Uterus (tissue), 4 donors: ENCODE results near the gene ICA1. TPM values are rescaled to one million over a fixed set of nuclear protein-coding genes. Genes with fewer than 3 reads are reported as not detected.

Source experiments
- DNase-seq, 2 donors: peaks; one replicate each; pipeline ENCODE4 v3.0.0-alpha.2; 2019 to 2020
- H3K27ac ChIP-seq, 2 donors: fragments of 200-600 bp; sonication (generic); 1 replicate in 1 of 2; 2 replicates in 1 of 2; pipeline ENCODE4 v1.5.1; 2016 to 2018
- H3K27me3 ChIP-seq, 2 donors: fragments of 200-600 bp; sonication (generic); one replicate each; pipeline ENCODE4 v1.5.1; 2018 to 2019; ENCODE audit warnings: control low read depth in 1 of 2
- H3K36me3 ChIP-seq, 2 donors: fragments of 200-600 bp; sonication (generic); one replicate each; pipeline ENCODE4 v1.5.1; 2019; ENCODE audit warnings: control low read depth in 1 of 2
- H3K4me1 ChIP-seq, 2 donors: fragments of 200-600 bp; sonication (generic); one replicate each; pipeline ENCODE4 v1.5.1; 2018 to 2019; ENCODE audit warnings: control low read depth in 1 of 2
- H3K4me3 ChIP-seq, 2 donors: fragments of 200-600 bp; sonication (generic); 1 replicate in 1 of 2; 2 replicates in 1 of 2; pipeline ENCODE4 v1.5.1; 2018 to 2019; ENCODE audit warnings: mild to moderate bottlenecking in 1 of 2
- H3K9me3 ChIP-seq, 2 donors: fragments of 200-600 bp; sonication (generic); one replicate each; pipeline ENCODE4 v1.5.1; 2019; ENCODE audit warnings: control low read depth in 1 of 2
- POLR2A ChIP-seq, 2 donors: fragments of 450-650 bp; IDR thresholded peaks; one replicate each; pipeline ENCODE4 v1.6.1; 2016; ENCODE audit warnings: antibody characterized with exemption in 2 of 2, mild to moderate bottlenecking in 1 of 2, moderate library complexity in 1 of 2
- intact Hi-C: fragments of 100-400 bp; cut with DNase I; formaldehyde crosslinking; loops from one replicate; pipeline ENCODE4 v1.15.1; 2023; ENCODE audit warnings: low total_unique reads
- total RNA-seq, 4 donors: library from RNA; depleted of rRNA in 3 of 4; stranded (reverse); fragments of >200 nt in 3 of 4; gene quantifications; one replicate each; pipeline versions ENCODE4 v1.1.0 to v1.2.4, GENCODE V29; 2014 to 2023
- TF ChIP-seq, protein P1 (sequence below), 4 experiments: fragments of 200-600 bp in 2 of 4; fragments of 450-650 bp in 2 of 4; sonication (generic) in 2 of 4; IDR thresholded peaks; one replicate each; pipeline ENCODE4 v1.5.1; 2016 to 2019; ENCODE audit warnings: antibody characterized with exemption in 4 of 4, mild to moderate bottlenecking in 2 of 4, moderate library complexity in 1 of 4
- donor health status: DM: yes; HTN: yes; CAD: no.

The ICA1 gene
- total RNA-seq, 4 donors from 2014 or later, result 3.5 to 36.9 (median 28.5) TPM

DNA sequence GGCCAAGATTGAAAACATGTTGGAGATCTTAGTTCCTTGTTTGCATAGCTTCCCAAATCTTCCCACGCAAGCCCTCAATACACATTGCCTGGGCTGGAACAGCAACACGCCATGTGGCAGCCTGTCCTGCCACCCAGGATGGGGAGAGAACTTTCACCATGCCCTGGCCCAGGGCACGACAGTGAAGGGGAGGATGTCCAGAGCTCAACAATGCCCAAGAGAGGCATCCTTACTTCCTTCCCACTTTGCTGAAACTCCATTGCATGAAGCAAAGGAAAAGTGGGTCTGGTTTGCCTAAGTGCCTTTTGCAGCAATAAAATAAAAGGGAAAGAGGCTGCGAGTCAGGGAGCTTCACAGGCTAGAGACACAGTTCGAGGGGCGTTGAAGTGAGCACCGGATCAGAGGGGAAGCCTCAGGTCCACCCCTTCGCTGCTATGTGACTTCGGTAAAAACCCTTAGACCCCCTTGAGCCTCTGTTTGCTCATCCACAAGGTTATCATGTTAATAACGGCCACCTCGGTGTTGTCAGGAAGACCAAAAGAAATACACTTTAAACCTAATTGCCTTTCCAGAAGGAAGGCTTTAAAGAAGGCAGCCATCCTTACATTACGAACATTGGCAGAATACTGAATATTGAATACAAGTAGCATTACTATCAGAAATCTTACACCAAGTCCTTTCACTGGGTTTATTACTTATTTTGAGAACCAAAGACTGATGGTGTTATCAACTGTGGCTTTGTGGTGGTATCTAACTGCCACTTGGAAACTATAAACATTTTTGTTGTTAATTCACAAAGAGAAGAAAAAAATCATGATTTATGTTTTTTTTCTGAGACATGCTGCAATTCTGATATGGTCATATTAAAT is 133.3 kb downstream of the ICA1 start:
- Histone ChIP-seq H3K4me3 (no peak overlapping the region), H3K4me1 (no peaks in the 10 kb centered on the region), H3K36me3 (no peaks in the 10 kb centered on the region), H3K27me3 (no peaks in the 10 kb centered on the region), H3K27ac (no peak overlapping the region), H3K9me3 (no peaks in the 10 kb centered on the region)
- no peak for DNase-seq
- intact Hi-C loops, result no loop called here
- TF ChIP-seq, protein P1, sequence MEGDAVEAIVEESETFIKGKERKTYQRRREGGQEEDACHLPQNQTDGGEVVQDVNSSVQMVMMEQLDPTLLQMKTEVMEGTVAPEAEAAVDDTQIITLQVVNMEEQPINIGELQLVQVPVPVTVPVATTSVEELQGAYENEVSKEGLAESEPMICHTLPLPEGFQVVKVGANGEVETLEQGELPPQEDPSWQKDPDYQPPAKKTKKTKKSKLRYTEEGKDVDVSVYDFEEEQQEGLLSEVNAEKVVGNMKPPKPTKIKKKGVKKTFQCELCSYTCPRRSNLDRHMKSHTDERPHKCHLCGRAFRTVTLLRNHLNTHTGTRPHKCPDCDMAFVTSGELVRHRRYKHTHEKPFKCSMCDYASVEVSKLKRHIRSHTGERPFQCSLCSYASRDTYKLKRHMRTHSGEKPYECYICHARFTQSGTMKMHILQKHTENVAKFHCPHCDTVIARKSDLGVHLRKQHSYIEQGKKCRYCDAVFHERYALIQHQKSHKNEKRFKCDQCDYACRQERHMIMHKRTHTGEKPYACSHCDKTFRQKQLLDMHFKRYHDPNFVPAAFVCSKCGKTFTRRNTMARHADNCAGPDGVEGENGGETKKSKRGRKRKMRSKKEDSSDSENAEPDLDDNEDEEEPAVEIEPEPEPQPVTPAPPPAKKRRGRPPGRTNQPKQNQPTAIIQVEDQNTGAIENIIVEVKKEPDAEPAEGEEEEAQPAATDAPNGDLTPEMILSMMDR (IDR thresholded peaks at IDR 0.05), result no peak
- TF ChIP-seq POLR2A (IDR thresholded peaks at IDR 0.05), result no peak

DNA sequence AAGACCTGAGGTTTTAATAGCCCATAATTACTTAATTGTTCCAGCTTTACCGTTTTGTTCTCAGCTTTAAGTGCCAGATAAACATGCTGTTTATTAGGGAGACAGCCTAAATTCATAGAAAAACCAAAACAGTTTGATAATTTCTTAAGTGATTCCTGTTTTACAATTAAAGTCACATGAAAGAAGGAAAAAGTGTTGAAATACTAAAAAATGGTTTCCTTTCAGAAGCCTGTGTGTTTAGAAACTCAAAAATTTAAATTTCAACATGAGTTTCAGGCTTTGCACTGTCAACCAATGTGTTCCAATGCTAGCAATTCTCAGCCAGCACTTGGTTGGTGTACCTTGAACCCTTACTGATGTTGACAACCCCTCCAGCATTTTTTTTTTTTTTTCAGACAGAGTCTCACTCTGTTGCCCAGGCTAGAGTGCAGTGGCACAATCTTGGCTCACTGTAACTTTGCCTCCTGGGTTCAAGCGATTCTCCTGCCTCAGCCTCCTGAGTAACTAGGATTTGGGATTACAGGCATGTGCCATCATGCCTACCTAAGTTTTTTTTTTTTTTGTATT is 135.3 kb downstream of the ICA1 start:
- Histone ChIP-seq H3K9me3 (no peaks in the 10 kb centered on the region), H3K4me3 (no peak overlapping the region), H3K27ac (no peak overlapping the region), H3K27me3 (no peaks in the 10 kb centered on the region), H3K4me1 (no peaks in the 10 kb centered on the region), H3K36me3 (no peaks in the 10 kb centered on the region)
- intact Hi-C loops, result no loop called here
- no peak for DNase-seq
- TF ChIP-seq, protein P1 (IDR thresholded peaks at IDR 0.05), result no peak
- TF ChIP-seq POLR2A (IDR thresholded peaks at IDR 0.05), result no peak

DNA sequence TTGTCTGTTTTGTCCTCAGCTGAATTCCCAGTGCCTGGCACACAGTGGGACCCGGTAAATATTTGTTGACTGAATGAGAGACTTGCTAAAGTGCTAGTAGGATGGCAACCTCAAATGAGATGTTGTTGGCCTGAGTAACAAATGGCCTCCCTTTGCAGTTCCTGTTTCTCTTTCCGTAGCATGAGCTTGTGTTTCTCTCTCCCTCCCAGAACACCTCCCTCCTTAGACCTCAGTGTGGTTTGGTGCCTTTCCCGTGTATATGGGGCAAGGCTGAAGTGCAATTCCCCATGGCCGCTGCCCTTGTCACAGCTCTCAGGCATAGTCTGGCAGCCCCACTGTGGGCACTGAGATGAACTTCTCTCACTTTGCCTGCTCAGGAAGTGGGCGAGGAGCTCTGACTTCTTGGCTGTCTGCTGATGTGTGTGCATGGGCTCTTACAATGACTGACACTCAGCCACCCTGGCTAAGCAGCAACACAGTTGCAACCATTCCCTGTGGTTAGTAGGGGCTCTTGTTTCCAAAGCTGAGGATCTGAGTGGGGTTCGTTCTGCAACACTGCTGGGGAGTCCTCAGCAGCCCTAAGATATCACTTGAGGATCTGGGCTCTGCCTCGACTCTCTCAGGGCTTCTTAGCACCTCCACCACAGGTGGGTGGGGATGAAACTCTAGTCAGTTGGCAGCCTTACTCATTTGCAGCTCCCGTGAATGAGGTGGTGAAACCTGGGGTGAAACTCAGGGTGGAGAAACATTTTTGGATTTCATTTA is 136.1 kb downstream of the ICA1 start:
- no peak overlapping the region for H3K27ac ChIP-seq
- no peaks in the 10 kb centered on the region for H3K4me1 ChIP-seq
- intact Hi-C loops, result no loop called here
- no peak overlapping the region for H3K4me3 ChIP-seq
- no peaks in the 10 kb centered on the region for H3K9me3 ChIP-seq
- H3K36me3 ChIP-seq, result no peaks in the 10 kb centered on the region
- no peaks in the 10 kb centered on the region for H3K27me3 ChIP-seq
- TF ChIP-seq, protein P1 (IDR thresholded peaks at IDR 0.05), result no peak
- no peak for TF ChIP-seq POLR2A (IDR thresholded peaks at IDR 0.05)
- DNase-seq, result no peak

DNA sequence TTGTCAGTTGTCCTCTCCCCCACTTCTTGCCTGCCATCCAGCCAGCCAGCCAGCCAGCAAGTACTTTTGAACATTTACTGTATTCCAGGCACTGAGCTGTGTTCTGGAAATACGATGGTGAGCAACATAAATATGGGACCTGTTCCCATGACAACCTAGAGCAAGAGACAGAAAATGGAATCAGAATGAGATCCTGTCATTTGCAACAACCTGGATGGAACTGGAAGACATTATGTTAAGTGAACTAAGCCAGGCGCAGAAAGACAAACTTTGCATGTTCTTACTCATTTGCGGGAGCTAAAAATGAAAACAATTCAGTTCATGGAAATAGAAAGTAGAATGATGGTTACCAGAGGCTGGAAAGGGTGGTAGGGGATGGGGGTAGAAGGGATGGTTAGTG is 140.7 kb downstream of the ICA1 start:
- no peak overlapping the region for H3K4me3 ChIP-seq
- no peaks in the 10 kb centered on the region for H3K9me3 ChIP-seq
- no peak for TF ChIP-seq POLR2A (IDR thresholded peaks at IDR 0.05)
- TF ChIP-seq, protein P1 (IDR thresholded peaks at IDR 0.05), result no peak
- no peak for DNase-seq
- H3K36me3 ChIP-seq, result no peaks in the 10 kb centered on the region
- no peak overlapping the region for H3K27ac ChIP-seq
- H3K27me3 ChIP-seq, result no peaks in the 10 kb centered on the region
- H3K4me1 ChIP-seq, result no peaks in the 10 kb centered on the region
- intact Hi-C loops, result no loop called here
